ENCODE measurements around the gene FGD3. TPM values are rescaled to one million over a fixed set of nuclear protein-coding genes. Genes with fewer than 3 reads are reported as not detected.

FGD3 gene
- total and polyA plus RNA-seq, 2 donors (not counting 1 experiment from before 2014, with no cell fraction given), result 130 to 134 TPM

DNA sequence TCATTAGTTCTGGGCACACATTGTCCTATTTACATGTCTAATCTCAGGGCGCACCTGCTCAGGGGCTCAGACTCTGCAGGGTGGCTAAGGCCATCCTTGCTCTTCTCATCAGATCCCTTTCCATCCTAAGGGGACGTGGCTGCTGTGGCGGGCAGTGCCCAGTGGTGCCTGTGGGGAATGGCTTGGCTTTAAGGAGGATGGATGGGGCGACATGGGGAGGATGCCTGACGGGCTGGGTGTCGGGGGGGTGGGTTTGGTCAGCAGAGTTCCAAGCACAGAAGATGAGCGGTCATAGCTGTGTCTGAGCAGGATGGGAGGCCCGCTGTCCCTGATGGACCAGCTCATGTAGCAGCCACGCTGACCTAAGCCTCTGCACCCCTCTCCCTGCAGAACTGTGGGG lies 70.3 kb downstream of the FGD3 start:
- Mint-ChIP-seq H3K4me1 (no peaks in the 10 kb centered on the region), H3K27ac (no peak overlapping the region), H3K27me3 (no peaks in the 10 kb centered on the region), H3K9me3 (ENCODE audit: insufficient read depth) (no peaks in the 10 kb centered on the region), H3K4me3 (no peak overlapping the region)
- POLR2A ChIA-PET, result no interaction called here
- Histone ChIP-seq H4K20me1 (ENCODE audit: control insufficient read depth, insufficient read depth, low read length, poor library complexity, severe bottlenecking) (peaks cover 45% of the 10 kb centered on the region), H3K4me2 (replicated peaks; ENCODE audit: low read depth, low read length, poor library complexity, severe bottlenecking) (no peak overlapping the region), H3K9ac (ENCODE audit: low read length) (no peak overlapping the region), H2AFZ (ENCODE audit: insufficient read depth, low read depth, low read length, poor library complexity, severe bottlenecking) (no peak overlapping the region), H3K9me3 (ENCODE audit: control extremely low read depth in 1 of 3, control insufficient read depth in 2 of 3, insufficient read depth in 1 of 3, low read length in 2 of 3) (no peaks in the 10 kb centered on the region), H3K27ac (ENCODE audit: low read length in 2 of 2) (no peak overlapping the region), H3K36me3 (replicated peaks in 1 of 2; ENCODE audit: control extremely low read depth in 1 of 2, control insufficient read depth in 1 of 2, extremely low read depth in 1 of 2, insufficient read depth in 2 of 2, low read length in 1 of 2) (peaks cover 8 to 84% of the 10 kb centered on the region in 2 experiments), H3K27me3 (replicated peaks in 1 of 4; ENCODE audit: control extremely low read depth in 1 of 4, control insufficient read depth in 3 of 4, insufficient read depth in 4 of 4, low read length in 3 of 4) (no peaks in the 10 kb centered on the region), H3K4me1 (ENCODE audit: control insufficient read depth in 2 of 2, insufficient read depth in 2 of 2, low read length in 2 of 2) (no peaks in the 10 kb centered on the region), H3K79me2 (ENCODE audit: control insufficient read depth, insufficient read depth, low read length) (no peaks in the 10 kb centered on the region), H3K4me3 (ENCODE audit: control extremely low read depth in 1 of 5, extremely low read depth in 1 of 5, insufficient read depth in 1 of 5, low read depth in 2 of 5, low read length in 4 of 5) (no peak overlapping the region)
- ATAC-seq (ENCODE audit: low read depth), result no peak
- CTCF ChIA-PET, result interaction anchor here (0.7 to 1.6 kb wide), 3 partner anchors 14 to 61 kb away, joined by 3 to 4 read pairs (median 3); no protein-coding TSS in a partner anchor
- intact Hi-C loops (cut with micrococcal nuclease), result no loop called here
- DNase-seq, result no peak
- 100% methylated on average over 4 of the region's 9 CpGs for WGBS (ENCODE audit: insufficient coverage)
- no peak for TF ChIP-seq EZH2 (IDR thresholded peaks at IDR 0.05; ENCODE audit: borderline replicate concordance, insufficient read depth, low read depth, low read length, poor library complexity, severe bottlenecking)
- TF ChIP-seq, protein P1, sequence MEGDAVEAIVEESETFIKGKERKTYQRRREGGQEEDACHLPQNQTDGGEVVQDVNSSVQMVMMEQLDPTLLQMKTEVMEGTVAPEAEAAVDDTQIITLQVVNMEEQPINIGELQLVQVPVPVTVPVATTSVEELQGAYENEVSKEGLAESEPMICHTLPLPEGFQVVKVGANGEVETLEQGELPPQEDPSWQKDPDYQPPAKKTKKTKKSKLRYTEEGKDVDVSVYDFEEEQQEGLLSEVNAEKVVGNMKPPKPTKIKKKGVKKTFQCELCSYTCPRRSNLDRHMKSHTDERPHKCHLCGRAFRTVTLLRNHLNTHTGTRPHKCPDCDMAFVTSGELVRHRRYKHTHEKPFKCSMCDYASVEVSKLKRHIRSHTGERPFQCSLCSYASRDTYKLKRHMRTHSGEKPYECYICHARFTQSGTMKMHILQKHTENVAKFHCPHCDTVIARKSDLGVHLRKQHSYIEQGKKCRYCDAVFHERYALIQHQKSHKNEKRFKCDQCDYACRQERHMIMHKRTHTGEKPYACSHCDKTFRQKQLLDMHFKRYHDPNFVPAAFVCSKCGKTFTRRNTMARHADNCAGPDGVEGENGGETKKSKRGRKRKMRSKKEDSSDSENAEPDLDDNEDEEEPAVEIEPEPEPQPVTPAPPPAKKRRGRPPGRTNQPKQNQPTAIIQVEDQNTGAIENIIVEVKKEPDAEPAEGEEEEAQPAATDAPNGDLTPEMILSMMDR (IDR thresholded peaks at IDR 0.05), result no peak

- intact Hi-C loops (cut with micrococcal nuclease), result no loop called here
- DNase-seq, result no peak
- H3K36me3 ChIP-seq (replicated peaks in 1 of 2; ENCODE audit: control extremely low read depth in 1 of 2, control insufficient read depth in 1 of 2, extremely low read depth in 1 of 2, insufficient read depth in 2 of 2, low read length in 1 of 2), result peaks cover 4 to 88% of the 10 kb centered on the region in 2 experiments
- ATAC-seq (ENCODE audit: low read depth), result no peak
- H2AFZ ChIP-seq (ENCODE audit: insufficient read depth, low read depth, low read length, poor library complexity, severe bottlenecking), result no peak overlapping the region
- ChIA-PET CTCF (interaction anchor here (1.4 kb wide), 1 partner anchor 17 kb away, joined by 6 read pairs; no protein-coding TSS in a partner anchor), POLR2A (no interaction called here)
- no peaks in the 10 kb centered on the region for H3K4me1 ChIP-seq (ENCODE audit: control insufficient read depth in 2 of 2, insufficient read depth in 2 of 2, low read length in 2 of 2)
- Mint-ChIP-seq H3K27me3 (no peaks in the 10 kb centered on the region), H3K4me1 (peaks cover 7% of the 10 kb centered on the region), H3K9me3 (ENCODE audit: insufficient read depth) (no peaks in the 10 kb centered on the region), H3K4me3 (no peak overlapping the region), H3K27ac (no peak overlapping the region)
- H3K9me3 ChIP-seq (ENCODE audit: control extremely low read depth in 1 of 3, control insufficient read depth in 2 of 3, insufficient read depth in 1 of 3, low read length in 2 of 3), result no peaks in the 10 kb centered on the region
- H3K9ac ChIP-seq (ENCODE audit: low read length), result no peak overlapping the region
- no peaks in the 10 kb centered on the region for H3K79me2 ChIP-seq (ENCODE audit: control insufficient read depth, insufficient read depth, low read length)
- H3K27me3 ChIP-seq (replicated peaks in 1 of 4; ENCODE audit: control extremely low read depth in 1 of 4, control insufficient read depth in 3 of 4, insufficient read depth in 4 of 4, low read length in 3 of 4), result no peaks in the 10 kb centered on the region
- peaks cover 32% of the 10 kb centered on the region for H4K20me1 ChIP-seq (ENCODE audit: control insufficient read depth, insufficient read depth, low read length, poor library complexity, severe bottlenecking)
- no peak overlapping the region for H3K4me2 ChIP-seq (replicated peaks; ENCODE audit: low read depth, low read length, poor library complexity, severe bottlenecking)
- TF ChIP-seq, protein P1 (IDR thresholded peaks at IDR 0.05), result no peak
- TF ChIP-seq EZH2 (IDR thresholded peaks at IDR 0.05; ENCODE audit: borderline replicate concordance, insufficient read depth, low read depth, low read length, poor library complexity, severe bottlenecking), result no peak
- WGBS (ENCODE audit: insufficient coverage), result 98% methylated on average over 9 of the region's 11 CpGs
- H3K27ac ChIP-seq (ENCODE audit: low read length in 2 of 2), result no peak overlapping the region
- H3K4me3 ChIP-seq (ENCODE audit: control extremely low read depth in 1 of 5, extremely low read depth in 1 of 5, insufficient read depth in 1 of 5, low read depth in 2 of 5, low read length in 4 of 5), result no peak overlapping the region
Measured at GRCh38 chr9:93020151-93020550, 72.8 kb downstream of the FGD3 start.

Measured in B cell (primary cell).